H1 (cell line): ENCODE measurements around the gene ANKH. TPM values are rescaled to one million over a fixed set of nuclear protein-coding genes. Genes with fewer than 3 reads are reported as not detected.

Experiments used
- CTCF ChIA-PET: fragments of 300-600 bp; sonication (Branson Sonifier 250); formaldehyde crosslinking; loops from one replicate; lab custom pipeline; 2021; ENCODE audit not compliant: partially characterized antibody; lab: Charles Lee
- POLR2A ChIA-PET: fragments of 300-600 bp; sonication (Branson Sonifier 250); formaldehyde crosslinking; loops from one replicate; lab custom pipeline; 2021; ENCODE audit warnings: inconsistent platforms; ENCODE audit not compliant: partially characterized antibody; lab: Charles Lee
- DNase-seq, 2 experiments: peaks; one replicate each; pipeline versions ENCODE4 v3.0.0 to v3.0.0-alpha.2; 2010 to 2022; ENCODE audit warnings: low spot score in 2 of 2, low read depth in 1 of 2, mixed read lengths in 1 of 2
- FAIRE-seq: peaks from 2 replicates; lab custom pipeline; 2011; peaks lifted over from hg19 to GRCh38; lab: Jason Lieb, UNC
- H2AFZ ChIP-seq: 2 replicates; pipeline ENCODE4 v1.8.1; 2012; ENCODE audit warnings: low read length, inconsistent platforms
- H2AK5ac ChIP-seq: 2 replicates; pipeline ENCODE4 v1.6.1; 2013; ENCODE audit warnings: low read depth, low read length
- H2BK120ac ChIP-seq: replicated peaks from 2 replicates; pipeline ENCODE3; 2013; ENCODE audit warnings: low read depth, low read length, inconsistent platforms
- H2BK12ac ChIP-seq: 2 replicates; pipeline ENCODE4 v1.6.1; 2013; ENCODE audit warnings: low read depth, low read length
- H2BK15ac ChIP-seq: 2 replicates; pipeline ENCODE4 v1.6.1; 2013; ENCODE audit warnings: low read length
- H2BK20ac ChIP-seq: 2 replicates; pipeline ENCODE4 v1.6.1; 2013; ENCODE audit warnings: low read length
- H2BK5ac ChIP-seq: 2 replicates; pipeline ENCODE4 v1.6.1; 2013; ENCODE audit warnings: low read depth, low read length
- H3K14ac ChIP-seq: 2 replicates; pipeline ENCODE4 v1.6.1; 2013; ENCODE audit warnings: inconsistent platforms; ENCODE audit not compliant: insufficient read length
- H3K18ac ChIP-seq: 2 replicates; pipeline ENCODE4 v1.6.1; 2013; ENCODE audit warnings: low read length; ENCODE audit errors: extremely low read depth
- H3K23ac ChIP-seq: 2 replicates; pipeline ENCODE4 v1.6.1; 2013; ENCODE audit warnings: inconsistent platforms; ENCODE audit not compliant: insufficient read length
- H3K23me2 ChIP-seq: 2 replicates; pipeline ENCODE4 v1.6.1; 2013; ENCODE audit warnings: low read depth, low read length
- H3K27ac ChIP-seq: 2 replicates; pipeline ENCODE4 v1.6.1; 2011; ENCODE audit warnings: low read depth, low read length, inconsistent platforms
- H3K27me3 ChIP-seq, 4 experiments: replicated peaks in 1 of 4; 1 replicate in 1 of 4; 2 replicates in 3 of 4; pipeline versions ENCODE4 v1.6.1 to v1.8.1; 2011 to 2013; ENCODE audit warnings: low read length in 3 of 4, mild to moderate bottlenecking in 3 of 4, inconsistent platforms in 2 of 4, mixed read lengths in 2 of 4, moderate library complexity in 1 of 4; ENCODE audit not compliant: control insufficient read depth in 3 of 4, insufficient read depth in 3 of 4; ENCODE audit errors: extremely low read depth in 1 of 4
- H3K36me3 ChIP-seq, 4 experiments: 2 replicates each; pipeline versions ENCODE4 v1.6.1 to v1.8.1; 2011 to 2013; ENCODE audit warnings: mild to moderate bottlenecking in 4 of 4, low read length in 3 of 4, moderate library complexity in 2 of 4, control low read depth in 1 of 4, inconsistent platforms in 1 of 4; ENCODE audit not compliant: insufficient read depth in 4 of 4, control insufficient read depth in 2 of 4
- H3K4ac ChIP-seq: replicated peaks from 2 replicates; pipeline ENCODE3; 2013; ENCODE audit warnings: low read length, low read depth, mixed read lengths, inconsistent platforms; ENCODE audit not compliant: insufficient read length
- H3K4me1 ChIP-seq, 4 experiments: replicated peaks in 1 of 4; 1 replicate in 1 of 4; 2 replicates in 3 of 4; pipeline versions ENCODE4 v1.6.1 to v1.8.1; 2011 to 2013; ENCODE audit warnings: low read length in 3 of 4, inconsistent platforms in 2 of 4, mixed read lengths in 1 of 4; ENCODE audit not compliant: insufficient read depth in 4 of 4, control insufficient read depth in 3 of 4
- H3K4me2 ChIP-seq, 2 experiments: 2 replicates each; pipeline versions ENCODE4 v1.6.1 to v1.8.1; 2011 to 2013; ENCODE audit warnings: low read depth in 2 of 2, low read length in 2 of 2, control low read depth in 1 of 2, inconsistent platforms in 1 of 2, mild to moderate bottlenecking in 1 of 2; ENCODE audit not compliant: insufficient read depth in 1 of 2
- H3K4me3 ChIP-seq, 4 experiments: fragments of 200-600, 300-600 bp in 1 of 4; sonication (generic), shearing (Covaris generic), sonication (Bioruptor Twin) in 1 of 4; 2 replicates each; pipeline versions ENCODE4 v1.5.1 to v1.8.1; 2011 to 2016; ENCODE audit warnings: low read length in 4 of 4, low read depth in 3 of 4, control low read depth in 2 of 4, inconsistent platforms in 2 of 4, mild to moderate bottlenecking in 2 of 4, mixed read lengths in 1 of 4, moderate library complexity in 1 of 4; ENCODE audit not compliant: insufficient read depth in 2 of 4; ENCODE audit errors: extremely low read depth in 1 of 4
- H3K56ac ChIP-seq: replicated peaks from 2 replicates; pipeline ENCODE3; 2013; ENCODE audit warnings: low read depth, mild to moderate bottlenecking, mixed read lengths, low read length, inconsistent platforms; ENCODE audit not compliant: insufficient read length
- H3K79me1 ChIP-seq: 2 replicates; pipeline ENCODE4 v1.6.1; 2013; ENCODE audit warnings: low read depth, low read length, control low read depth
- H3K79me2 ChIP-seq, 2 experiments: 2 replicates each; pipeline versions ENCODE4 v1.6.1 to v1.8.1; 2012 to 2013; ENCODE audit warnings: low read length in 2 of 2, mild to moderate bottlenecking in 2 of 2, inconsistent platforms in 1 of 2; ENCODE audit not compliant: insufficient read depth in 2 of 2, control insufficient read depth in 1 of 2
- H3K9ac ChIP-seq, 4 experiments: replicated peaks in 1 of 4; 1 replicate in 1 of 4; 2 replicates in 3 of 4; pipeline versions ENCODE4 v1.6.1 to v1.8.1; 2011 to 2013; ENCODE audit warnings: low read depth in 3 of 4, low read length in 3 of 4, control low read depth in 2 of 4, mild to moderate bottlenecking in 2 of 4, moderate library complexity in 2 of 4, inconsistent platforms in 1 of 4; ENCODE audit errors: extremely low read depth in 1 of 4
- H3K9me3 ChIP-seq, 2 experiments: 2 replicates each; pipeline versions ENCODE4 v1.6.1 to v1.8.1; 2012 to 2013; ENCODE audit warnings: mild to moderate bottlenecking in 2 of 2, moderate library complexity in 2 of 2, control low read depth in 1 of 2, inconsistent platforms in 1 of 2, low read depth in 1 of 2, low read length in 1 of 2, mixed read lengths in 1 of 2; ENCODE audit not compliant: insufficient read depth in 2 of 2
- H4K20me1 ChIP-seq, 2 experiments: replicated peaks in 1 of 2; 2 replicates each; pipeline versions ENCODE3 to v1.8.1; 2011 to 2013; ENCODE audit warnings: inconsistent platforms in 2 of 2, low read length in 2 of 2, mild to moderate bottlenecking in 1 of 2; ENCODE audit not compliant: insufficient read depth in 2 of 2, control insufficient read depth in 1 of 2
- H4K5ac ChIP-seq: 2 replicates; pipeline ENCODE4 v1.6.1; 2013; ENCODE audit warnings: low read length, low read depth, mixed read lengths, inconsistent platforms; ENCODE audit not compliant: insufficient read length
- H4K8ac ChIP-seq: 2 replicates; pipeline ENCODE4 v1.8.0; 2013; ENCODE audit warnings: mild to moderate bottlenecking, moderate library complexity, low read length, inconsistent platforms; ENCODE audit not compliant: insufficient read depth; ENCODE audit errors: extremely low read depth
- H4K91ac ChIP-seq: replicated peaks from 2 replicates; pipeline ENCODE3; 2013; ENCODE audit warnings: low read length, mixed read lengths, inconsistent platforms; ENCODE audit not compliant: insufficient read length
- BCL11A ChIP-seq, 2 experiments: IDR thresholded peaks; one replicate each; pipeline ENCODE4 v1.6.1; 2011; ENCODE audit warnings: low read depth in 2 of 2, low read length in 2 of 2, mild to moderate bottlenecking in 2 of 2
- SP1 ChIP-seq: IDR thresholded peaks from 2 replicates; pipeline ENCODE4 v1.6.1; 2011; ENCODE audit warnings: low read depth, low read length
- WGBS, 2 experiments: shearing (Covaris generic) in 1 of 2; methylation state at CpG; one replicate each; pipeline versions ENCODE4 v1.1.6 to v1.1.7; 2013 to 2015; ENCODE audit warnings: low lambda C conversion rate in 2 of 2, mixed read lengths in 2 of 2, inconsistent platforms in 1 of 2, low coverage in 1 of 2, missing lambda C conversion rate in 1 of 2; ENCODE audit not compliant: insufficient replicate concordance in 2 of 2, insufficient coverage in 1 of 2, insufficient read length in 1 of 2; ENCODE audit errors: extremely low coverage in 1 of 2, missing lambda C conversion rate in 1 of 2; 5-methylcytosine and 5-hydroxymethylcytosine counted together
- polyA plus RNA-seq, 7 experiments: library from polyadenylated mRNA; depleted of rRNA in 3 of 7; stranded (reverse) in 5 of 7; unstranded in 2 of 7; fragments of >200 nt in 5 of 7; fragments of 200-250 nt in 2 of 7; gene quantifications; 1 replicate in 5 of 7; 2 replicates in 1 of 7; 4 replicates in 1 of 7; pipeline versions ENCODE4 v1.2.1 to v1.2.3, GENCODE V29; 2011 to 2013; ENCODE audit warnings: missing spikeins in 2 of 7, mixed read lengths in 2 of 7
- total RNA-seq: library from RNA; stranded (reverse); fragmentation: NEBNext Ultra II Directional; extraction: Animal tissue kit (Norgen Biotek cat#: 25700); gene quantifications from 2 replicates; pipeline ENCODE4 v1.2.1, GENCODE V29; 2021

ANKH gene
- total and polyA plus RNA-seq, 2 of the 8 experiments (the other 6 are each of a cell fraction or from before 2014, with no cell fraction given) = 5.3 to 13.0 TPM

GRCh38 chr5:14662721-14663260 is 208.8 kb downstream of the ANKH start:
- H2BK12ac ChIP-seq = no peak overlapping the region
- no peak overlapping the region for H3K56ac ChIP-seq
- DNase-seq = no peak
- H4K5ac ChIP-seq = no peak overlapping the region
- H3K4me3 ChIP-seq = no peak overlapping the region
- H3K27me3 ChIP-seq = peaks cover 0 to 19% (median 14%) of the 10 kb centered on the region in 4 experiments; a peak in 6 of 7 replicates
- no peak overlapping the region for H3K23ac ChIP-seq
- no peak overlapping the region for H2BK120ac ChIP-seq
- H3K4me1 ChIP-seq = peaks cover 3 to 10% (median 7%) of the 10 kb centered on the region in 4 experiments; a peak in 5 of 7 replicates
- H3K23me2 ChIP-seq = peaks cover 6% of the 10 kb centered on the region; the same call in 1 of the 2 replicates
- 0 out of 2 replicates have a peak, but pooled peaks cover 2% of the 10 kb centered on the region for H3K79me1 ChIP-seq
- no peak overlapping the region for H3K9ac ChIP-seq
- no peak overlapping the region for H4K91ac ChIP-seq
- no peak overlapping the region; a peak in 1 of 4 replicates for H3K4me2 ChIP-seq
- H2AFZ ChIP-seq = no peak overlapping the region
- peaks cover 0 to 5% of the 10 kb centered on the region in 2 experiments for H4K20me1 ChIP-seq
- H3K4ac ChIP-seq = no peak overlapping the region
- no peak overlapping the region for H2AK5ac ChIP-seq
- H3K27ac ChIP-seq = no peak overlapping the region
- no peak overlapping the region for H3K14ac ChIP-seq
- no peak overlapping the region for H2BK15ac ChIP-seq
- H3K18ac ChIP-seq = no peak overlapping the region
- no peaks in the 10 kb centered on the region for H3K36me3 ChIP-seq
- no peak overlapping the region for H2BK5ac ChIP-seq
- H3K79me2 ChIP-seq = peaks cover 0 to 19% of the 10 kb centered on the region in 2 experiments; a peak in 2 of 4 replicates
- 88% methylated on average over 7 of the region's 7 CpGs; no CpG with 5 or more reads in 1 of the 2 experiments for WGBS, 2 experiments
- CTCF ChIA-PET = interaction anchor here (2.0 kb wide), 1 partner anchor 14 kb away, joined by 5 read pairs; no protein-coding TSS in a partner anchor
- FAIRE-seq = no peak
- H2BK20ac ChIP-seq = no peak overlapping the region
- no peaks in the 10 kb centered on the region for H3K9me3 ChIP-seq
- POLR2A ChIA-PET = no interaction called here
- H4K8ac ChIP-seq = no peak overlapping the region
- TF ChIP-seq SP1 (no peak), BCL11A (IDR thresholded peaks at IDR 0.05; ENCODE audit: low read depth in 2 of 2, low read length in 2 of 2) (no peak)
